Measurements from ENCODE around the gene ATP9B. TPM values are rescaled to one million over a fixed set of nuclear protein-coding genes. Genes with fewer than 3 reads are reported as not detected.
A peak's percentile ranks its signal among the peaks of the same experiment; 100 is the strongest.

ATP9B gene
- total and polyA plus RNA-seq, 10 of the 15 experiments (the other 5 are each of a cell fraction or from before 2014, with no cell fraction given) = 0.74 to 20.7 (median 12.9) TPM

DNA sequence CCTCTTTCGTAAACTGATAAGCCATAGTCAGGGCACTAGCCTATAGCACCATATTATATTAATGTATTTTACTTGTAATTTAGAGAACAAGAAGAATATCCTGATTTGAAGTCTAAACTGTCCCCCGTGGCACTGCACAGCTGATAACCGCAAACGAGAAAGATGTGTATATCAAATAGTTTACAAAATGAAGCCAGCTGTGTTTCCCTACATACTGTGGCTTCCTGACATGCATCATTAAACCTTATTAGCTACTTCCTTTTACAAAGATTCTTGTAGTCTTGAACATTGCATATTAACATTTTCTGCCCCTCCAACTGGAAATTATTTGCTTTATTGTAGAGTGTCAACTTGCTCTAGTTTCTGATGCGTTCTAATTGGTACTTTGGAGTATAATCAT, 173.1 kb downstream of the ATP9B start:
- Histone ChIP-seq H3K4me3 (no peak overlapping the region), H3K4me2 (ENCODE audit: control insufficient read depth, insufficient read depth) (no peak overlapping the region), H3K36me3 (ENCODE audit: control insufficient read depth in 2 of 2, insufficient read depth in 2 of 2, low read length in 1 of 2) (no peaks in the 10 kb centered on the region), H3K27ac (ENCODE audit: control insufficient read depth, insufficient read depth) (no peak overlapping the region), H3K4me1 (ENCODE audit: control insufficient read depth, insufficient read depth, low read length) (0 out of 2 replicates have a peak, but pooled peaks cover 4% of the 10 kb centered on the region), H3K79me2 (ENCODE audit: control insufficient read depth, insufficient read depth, low read length) (no peaks in the 10 kb centered on the region), H3K9ac (ENCODE audit: control insufficient read depth, insufficient read depth, low read length) (no peak overlapping the region), H2AFZ (ENCODE audit: control insufficient read depth, low read depth, low read length) (no peak overlapping the region), H3K9me3 (replicated peaks; ENCODE audit: control insufficient read depth, insufficient read depth, low read length) (no peaks in the 10 kb centered on the region), H4K20me1 (ENCODE audit: control insufficient read depth, insufficient read depth) (no peaks in the 10 kb centered on the region), H3K27me3 (replicated peaks in 1 of 2; ENCODE audit: control insufficient read depth in 2 of 2, insufficient read depth in 2 of 2, low read length in 1 of 2) (no peaks in the 10 kb centered on the region)
- ChIA-PET POLR2A (no interaction called here), SMC1A (ENCODE audit: uncharacterized antibody, unreplicated experiment) (interaction anchor here (1.2 to 1.6 kb wide), 5 partner anchors 32 to 367 kb away, joined by 3 to 5 read pairs (median 3); no protein-coding TSS in a partner anchor), RAD21 (ENCODE audit: unreplicated experiment) (interaction anchor here (1.6 kb wide), 1 partner anchor 86 kb away, joined by 4 read pairs; no protein-coding TSS in a partner anchor), CTCF (interaction anchor here (0.5 to 1.7 kb wide), 2 partner anchors 9 to 1530 kb away, joined by 3 to 5 read pairs; no protein-coding TSS in a partner anchor)
- in situ Hi-C loops (cut with MboI) (loop anchor here (25.0 kb wide), 1 partner anchor 1330 kb away; no protein-coding TSS in a partner anchor), intact Hi-C loops (cut with micrococcal nuclease; ENCODE audit: unreplicated experiment) (loop anchor here (10.0 kb wide), 1 partner anchor 177 kb away; the partner anchor contains the start of gene ATP9B)
- ATAC-seq (no peak), FAIRE-seq (no peak), DNase-seq (ENCODE audit: low read depth, low spot score) (no peak)
- no TSS peak for BruUV-seq (replicated peaks)
- 41% methylated on average over 5 of the region's 5 CpGs for WGBS (ENCODE audit: insufficient coverage, insufficient replicate concordance, low lambda C conversion rate, missing lambda C conversion rate)
- TF ChIP-seq RUNX3 (IDR thresholded peaks at IDR 0.05; ENCODE audit: low read length) (peak; percentile 26; the same call in 1 of the 2 replicates), KAT2A (conservative IDR thresholded peaks at IDR 0.05; ENCODE audit: control insufficient read depth, low read depth, low read length) (no peak)
- TF ChIP-seq, protein P1, sequence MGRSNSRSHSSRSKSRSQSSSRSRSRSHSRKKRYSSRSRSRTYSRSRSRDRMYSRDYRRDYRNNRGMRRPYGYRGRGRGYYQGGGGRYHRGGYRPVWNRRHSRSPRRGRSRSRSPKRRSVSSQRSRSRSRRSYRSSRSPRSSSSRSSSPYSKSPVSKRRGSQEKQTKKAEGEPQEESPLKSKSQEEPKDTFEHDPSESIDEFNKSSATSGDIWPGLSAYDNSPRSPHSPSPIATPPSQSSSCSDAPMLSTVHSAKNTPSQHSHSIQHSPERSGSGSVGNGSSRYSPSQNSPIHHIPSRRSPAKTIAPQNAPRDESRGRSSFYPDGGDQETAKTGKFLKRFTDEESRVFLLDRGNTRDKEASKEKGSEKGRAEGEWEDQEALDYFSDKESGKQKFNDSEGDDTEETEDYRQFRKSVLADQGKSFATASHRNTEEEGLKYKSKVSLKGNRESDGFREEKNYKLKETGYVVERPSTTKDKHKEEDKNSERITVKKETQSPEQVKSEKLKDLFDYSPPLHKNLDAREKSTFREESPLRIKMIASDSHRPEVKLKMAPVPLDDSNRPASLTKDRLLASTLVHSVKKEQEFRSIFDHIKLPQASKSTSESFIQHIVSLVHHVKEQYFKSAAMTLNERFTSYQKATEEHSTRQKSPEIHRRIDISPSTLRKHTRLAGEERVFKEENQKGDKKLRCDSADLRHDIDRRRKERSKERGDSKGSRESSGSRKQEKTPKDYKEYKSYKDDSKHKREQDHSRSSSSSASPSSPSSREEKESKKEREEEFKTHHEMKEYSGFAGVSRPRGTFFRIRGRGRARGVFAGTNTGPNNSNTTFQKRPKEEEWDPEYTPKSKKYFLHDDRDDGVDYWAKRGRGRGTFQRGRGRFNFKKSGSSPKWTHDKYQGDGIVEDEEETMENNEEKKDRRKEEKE (IDR thresholded peaks at IDR 0.05) = no peak
